HG03457 (cell line): Measurements from ENCODE around the gene ALDH2.
"Not testable (repeated sequence)": the region's sequence is repeated elsewhere in the genome, so short reads cannot be mapped to it uniquely, and the experiment has no call there.

ENCODE experiments used
- ATAC-seq: cut with Tn5 transposase; IDR thresholded peaks from one replicate; pipeline ENCODE4 v1.9.1; 2021; ENCODE audit warnings: moderate number of reproducible peaks; ENCODE audit not compliant: unreplicated experiment

The ALDH2 gene

DNA sequence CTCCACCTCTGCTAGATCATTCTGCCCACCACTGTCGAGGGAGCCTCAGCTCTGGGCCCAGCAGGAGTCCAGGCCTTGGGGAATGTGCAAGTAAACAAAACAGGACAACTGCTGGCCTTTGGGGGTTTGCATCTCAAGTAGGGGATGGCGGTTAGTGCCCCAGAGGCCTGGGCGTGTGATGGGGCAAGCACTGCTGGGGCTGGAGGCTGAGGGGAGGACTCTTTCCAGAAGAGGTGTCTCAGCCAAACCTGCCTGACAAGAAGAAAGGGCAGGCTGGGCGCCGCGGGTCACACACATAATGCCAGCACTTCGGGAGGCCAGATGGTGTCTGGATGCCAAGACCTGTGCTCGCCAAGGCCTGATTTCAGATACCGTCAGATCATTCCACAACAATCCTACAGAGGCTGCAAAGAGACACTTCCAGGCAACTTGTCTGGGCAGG, 8.6 kb upstream of the ALDH2 start:
- ATAC-seq: no peak

- ATAC-seq: no peak
Measured at GRCh38 chr12:111759271-111759670, 7.5 kb upstream of the ALDH2 start.

DNA sequence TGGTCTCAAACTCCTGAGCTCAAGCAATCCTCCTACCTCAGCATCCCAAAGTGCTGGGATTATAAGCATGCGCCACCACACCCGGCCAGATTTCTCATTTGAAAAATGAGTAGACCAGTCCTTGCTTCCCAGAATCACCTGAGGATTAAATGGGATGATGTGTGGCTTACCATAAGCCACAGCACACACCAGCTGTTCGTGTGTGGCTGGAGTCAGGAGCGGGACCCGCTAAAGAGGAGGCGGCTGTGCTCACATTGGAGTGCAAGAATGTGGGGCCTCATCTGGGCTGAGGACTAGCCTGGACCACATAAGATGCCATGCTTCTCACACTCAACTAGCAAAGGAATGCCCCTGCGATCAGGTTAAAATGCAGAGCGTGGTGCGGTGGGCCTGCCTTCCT, 6.7 kb upstream of the ALDH2 start:
- ATAC-seq: no peak

- no peak for ATAC-seq
Measured at GRCh38 chr12:111761099-111761498, 5.6 kb upstream of the ALDH2 start.

DNA sequence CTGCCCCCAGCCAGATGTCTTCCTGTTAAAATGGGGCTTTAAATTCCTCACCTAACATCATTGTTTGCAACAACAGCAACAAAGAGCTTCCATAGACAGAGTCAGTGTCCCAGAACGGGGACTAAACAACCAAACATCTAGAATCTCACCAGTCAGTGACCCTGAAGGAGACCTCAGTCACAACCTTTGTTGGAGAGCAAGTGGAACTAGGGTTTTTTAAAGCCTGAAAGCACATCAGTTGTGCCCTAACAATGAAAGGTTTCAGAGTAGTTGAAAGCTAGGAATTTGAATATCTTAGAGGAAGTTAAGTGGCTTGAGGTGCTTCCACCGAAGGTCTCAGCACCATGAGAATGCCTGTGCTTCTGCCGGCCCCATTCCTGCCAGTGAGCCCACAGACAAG, 5.0 kb upstream of the ALDH2 start:
- ATAC-seq: no peak

GRCh38 chr12:111763552-111763951, 3.2 kb upstream of the ALDH2 start:
- not testable (repeated sequence) for ATAC-seq

- ATAC-seq: no peak
Measured at GRCh38 chr12:111764120-111764821, 2.5 kb upstream of the ALDH2 start.

- ATAC-seq: no peak
Measured at GRCh38 chr12:111767362-111768158, 827 bp downstream of the ALDH2 start.

DNA sequence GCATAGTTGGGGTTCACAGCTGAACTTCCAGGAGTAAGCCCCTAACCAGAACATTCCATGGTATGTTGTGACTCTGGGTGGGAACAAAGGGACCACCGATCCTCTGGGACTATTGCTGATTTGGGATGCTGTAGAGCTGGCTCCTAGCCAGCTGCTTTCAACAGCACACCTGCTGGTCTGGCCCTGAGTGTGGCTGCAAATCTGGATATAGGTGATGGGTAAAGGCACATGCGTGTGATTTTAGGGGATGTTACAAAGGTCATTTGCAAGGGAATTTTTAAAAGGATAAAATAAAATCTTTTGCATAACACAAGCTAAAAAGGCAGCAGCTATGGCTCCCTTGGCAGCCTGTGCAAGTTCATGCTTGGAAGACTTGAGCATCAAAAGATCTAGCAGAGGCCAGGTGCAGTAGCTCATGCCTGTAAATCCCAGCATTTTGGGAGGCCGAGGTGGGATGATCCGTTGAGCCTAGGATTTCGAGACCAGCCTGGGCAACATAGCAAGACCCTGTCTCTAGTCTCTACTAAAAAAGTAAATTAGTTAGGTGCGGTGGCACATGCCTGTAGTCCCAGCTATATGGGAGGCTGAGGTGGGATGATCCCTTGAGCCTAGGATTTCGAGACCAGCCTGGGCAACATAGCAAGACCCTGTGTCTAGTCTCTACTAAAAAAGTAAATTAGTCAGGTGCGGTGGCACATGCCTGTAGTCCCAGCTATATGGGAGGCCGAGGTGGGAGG, 1.6 kb downstream of the ALDH2 start:
- ATAC-seq: no peak

DNA sequence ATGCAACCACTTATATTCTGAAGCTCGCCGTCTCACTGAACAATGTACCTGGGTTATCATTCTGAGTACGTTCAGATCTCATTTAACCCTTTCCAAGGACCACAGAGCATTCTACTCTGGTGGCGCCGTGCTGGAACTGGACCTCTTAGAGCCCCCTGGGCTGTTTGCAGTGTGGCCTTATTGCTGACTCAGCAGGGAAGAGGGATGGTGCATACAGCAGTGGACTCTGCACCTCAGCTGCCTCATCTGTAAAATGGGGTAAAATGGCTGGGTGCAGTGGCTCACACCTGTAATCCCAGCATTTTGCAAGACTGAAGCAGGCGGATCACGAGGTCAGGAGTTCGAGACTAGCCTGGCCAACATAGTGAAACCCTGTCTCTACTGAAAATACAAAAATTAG, 2.9 kb downstream of the ALDH2 start:
- no peak for ATAC-seq

DNA sequence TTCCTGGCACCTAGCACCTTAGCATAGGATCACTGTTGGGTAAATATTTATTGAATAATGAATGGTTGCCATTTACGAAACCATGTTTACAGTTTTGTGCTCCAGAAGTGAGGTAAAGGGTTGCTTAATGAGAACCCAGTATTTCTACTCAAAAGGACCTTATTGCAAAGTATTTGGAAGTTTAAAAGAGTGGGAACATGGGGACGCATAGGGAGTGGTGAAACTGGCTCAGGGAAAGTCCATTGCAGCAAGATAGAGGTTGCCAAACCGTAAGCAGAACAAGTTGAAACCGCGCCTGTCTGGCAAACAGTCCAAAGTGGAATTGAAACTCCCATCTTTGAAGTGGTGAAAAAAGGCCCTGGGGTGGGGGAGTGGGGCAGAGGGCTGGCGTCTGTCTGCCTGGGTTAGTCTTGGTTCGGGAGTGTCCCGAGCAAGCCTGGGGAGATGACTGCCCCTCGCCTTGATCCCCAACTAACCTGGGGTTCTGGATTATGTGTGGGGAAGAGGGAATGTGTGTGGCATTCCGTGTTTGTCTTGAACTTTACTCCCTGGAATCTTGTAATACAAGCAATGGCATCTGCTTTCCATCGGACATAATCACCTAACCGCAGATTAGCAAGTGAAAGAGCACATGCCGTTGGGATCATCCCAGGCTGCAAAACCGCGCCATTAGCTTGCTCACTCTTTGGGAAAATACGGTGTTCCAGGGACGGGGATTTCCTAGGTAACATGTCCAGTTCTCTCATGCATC, 7.2 kb downstream of the ALDH2 start:
- no peak for ATAC-seq

DNA sequence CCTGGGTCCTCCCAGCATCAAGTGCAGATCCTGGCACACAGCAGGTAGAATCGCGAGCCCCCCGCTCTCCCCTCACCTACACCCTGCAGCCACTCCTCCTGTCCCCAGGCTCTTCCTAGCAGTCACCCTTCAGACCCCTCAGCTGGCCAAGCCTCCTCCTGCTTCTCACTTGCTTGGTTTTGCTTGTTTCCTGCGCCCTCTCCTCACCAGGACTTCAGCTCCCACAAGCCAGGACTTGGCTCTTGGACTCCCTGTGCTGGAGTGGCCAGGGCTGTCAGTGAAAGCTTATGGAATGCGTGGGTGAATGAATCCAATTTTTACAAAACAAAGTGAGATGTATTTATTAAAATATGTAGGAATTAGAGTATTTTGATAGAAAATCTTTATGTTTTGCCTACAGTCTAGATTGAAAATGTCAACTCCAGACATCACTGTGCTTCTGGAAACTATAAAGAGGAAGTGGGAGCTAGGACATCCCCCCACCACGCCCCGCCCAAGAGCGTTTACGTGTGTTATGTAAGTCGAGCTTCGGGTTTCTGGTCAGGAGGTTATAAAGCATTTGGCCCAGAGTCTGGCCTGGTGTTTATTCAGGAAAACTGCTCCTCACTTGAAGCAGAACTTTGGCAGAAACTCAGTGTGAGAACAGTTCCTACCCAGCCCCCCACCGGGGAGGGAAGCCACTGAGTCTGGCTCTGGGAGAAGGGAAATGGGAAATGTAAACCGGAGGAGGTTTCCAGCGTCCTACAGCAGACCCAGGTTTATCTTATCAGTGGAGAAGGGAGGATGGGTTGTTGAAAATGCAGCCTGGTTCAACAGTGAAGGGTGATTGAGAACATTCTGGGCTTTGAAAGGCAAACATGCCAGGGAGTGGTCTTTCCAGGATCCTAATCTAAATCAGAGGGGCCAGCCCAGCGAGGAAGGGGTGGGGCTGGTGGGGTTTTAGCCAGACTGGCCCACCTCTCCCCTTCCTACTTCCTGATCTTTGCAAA, 8.8 kb downstream of the ALDH2 start:
- no peak for ATAC-seq

DNA sequence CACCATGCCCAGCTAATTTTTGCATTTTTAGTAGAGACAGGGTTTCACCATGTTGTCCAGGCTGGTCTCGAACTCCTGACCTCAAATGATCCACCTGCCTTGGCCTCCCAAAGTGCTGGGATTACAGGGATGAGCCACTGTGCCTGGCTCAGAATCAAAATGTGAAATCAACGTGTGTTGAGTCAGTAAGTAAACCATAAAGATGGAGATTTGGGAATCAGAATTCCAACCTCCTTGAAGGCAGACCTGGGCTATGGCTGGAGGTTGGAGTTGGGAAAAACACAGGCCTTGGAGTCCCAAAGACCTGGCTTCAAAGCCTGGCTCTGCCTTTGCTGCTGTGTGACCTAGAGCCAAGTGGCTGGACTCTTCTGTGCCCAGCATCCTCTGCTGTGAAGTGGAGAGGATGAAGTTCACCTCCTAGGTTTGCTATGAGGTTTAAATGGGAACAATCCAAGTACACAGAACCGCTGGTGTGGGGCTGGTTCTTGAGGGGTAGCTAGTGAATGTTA, 10.2 kb downstream of the ALDH2 start:
- ATAC-seq: no peak

DNA sequence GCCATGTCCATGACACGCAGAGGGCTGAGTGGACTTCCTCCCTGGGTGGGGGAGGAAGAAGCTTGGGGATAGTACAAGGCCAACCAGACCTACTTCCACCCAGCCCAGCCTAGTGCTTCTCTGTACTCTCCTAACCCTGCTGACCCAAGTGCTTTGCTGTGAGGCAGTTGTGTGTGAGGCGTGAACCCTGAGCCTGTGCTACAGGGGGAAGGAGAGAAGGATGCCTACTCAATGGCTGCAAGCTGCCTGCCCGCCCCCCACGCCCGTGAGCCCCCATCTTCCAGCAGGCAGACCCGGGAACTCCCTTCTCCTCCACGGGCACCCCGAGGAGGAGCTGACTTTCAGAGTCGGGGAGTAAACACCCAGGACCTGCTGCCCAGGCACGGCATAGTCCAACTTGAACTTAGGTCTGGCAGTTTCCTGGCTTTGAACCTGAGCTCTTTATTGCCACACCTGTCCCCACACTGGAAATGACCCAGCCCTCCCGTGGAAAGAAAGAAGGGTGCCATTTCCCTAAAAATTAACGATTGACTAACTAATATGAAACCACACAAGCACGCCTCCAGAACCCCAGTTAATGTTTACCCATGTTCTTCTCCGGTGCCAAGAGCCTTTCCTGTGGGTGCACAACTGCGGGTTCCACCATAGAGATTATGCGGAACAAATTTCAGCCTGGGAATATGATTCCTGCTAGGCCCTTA, 10.8 kb downstream of the ALDH2 start:
- ATAC-seq: no peak

GRCh38 chr12:111780166-111780565, 13.4 kb downstream of the ALDH2 start:
- no peak for ATAC-seq

DNA sequence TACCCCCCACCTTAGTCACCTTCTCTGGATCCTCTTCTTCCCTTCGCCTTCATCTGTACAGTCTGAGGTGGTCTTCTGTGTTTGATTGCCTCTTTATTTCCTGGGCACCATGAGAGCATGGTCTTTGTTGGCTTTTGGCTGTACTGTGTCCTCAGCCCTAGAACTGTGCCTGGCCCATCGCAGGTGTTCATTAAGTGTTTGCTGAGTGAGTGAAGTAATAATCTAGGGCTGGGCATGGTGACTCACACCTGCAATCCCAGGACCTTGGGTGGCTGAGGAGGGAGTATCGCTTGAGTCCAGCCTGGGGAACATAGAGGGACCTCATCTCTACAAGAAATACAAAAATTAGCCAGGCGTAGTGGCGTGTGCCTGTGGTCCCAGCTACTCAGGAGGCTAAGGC, 13.9 kb downstream of the ALDH2 start:
- ATAC-seq: no peak

DNA sequence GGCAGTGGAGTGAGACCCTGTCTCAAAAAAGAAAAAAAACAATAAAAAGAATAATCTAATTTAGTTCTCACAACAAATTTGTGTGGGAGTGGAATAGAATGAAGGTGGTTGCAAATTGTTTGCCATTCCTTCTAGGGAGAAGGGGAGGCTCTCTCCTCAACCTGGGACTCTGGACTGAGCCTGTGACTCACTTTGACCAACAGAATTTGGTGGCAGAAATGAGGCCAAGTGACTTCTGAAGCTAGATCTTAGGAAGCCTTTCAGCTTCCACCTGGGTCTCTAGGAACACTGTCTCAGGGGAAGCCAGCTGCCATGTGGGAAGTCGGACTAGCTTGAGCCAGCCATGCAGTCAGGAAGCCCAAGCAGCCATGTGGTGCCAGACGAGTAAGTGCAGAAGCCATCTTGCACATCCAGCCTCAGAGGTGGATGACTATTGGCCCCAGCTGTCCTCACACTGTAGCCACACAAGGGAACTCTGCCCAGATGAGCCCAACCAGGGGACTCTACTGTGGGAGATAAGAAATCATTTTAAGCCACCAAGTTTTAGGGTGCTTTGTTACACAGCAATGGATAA, 14.4 kb downstream of the ALDH2 start:
- no peak for ATAC-seq

DNA sequence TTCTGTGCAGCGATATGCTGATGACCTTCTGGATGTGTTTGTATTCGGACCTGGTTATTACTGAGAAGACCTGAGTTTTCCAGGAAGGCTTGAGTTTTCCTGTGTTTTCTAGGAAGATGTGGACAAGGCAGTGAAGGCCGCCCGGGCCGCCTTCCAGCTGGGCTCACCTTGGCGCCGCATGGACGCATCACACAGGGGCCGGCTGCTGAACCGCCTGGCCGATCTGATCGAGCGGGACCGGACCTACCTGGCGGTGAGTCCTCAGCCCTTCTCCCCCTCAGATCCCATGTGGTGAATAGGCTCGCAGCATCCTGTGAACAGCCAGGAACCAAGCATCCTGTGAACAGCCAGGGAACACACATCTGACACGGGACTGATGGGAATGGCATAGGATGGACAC, 16.3 kb downstream of the ALDH2 start:
- ATAC-seq: no peak

- ATAC-seq: no peak
Measured at GRCh38 chr12:111784953-111785352, 18.2 kb downstream of the ALDH2 start.
